H9 (cell line): ENCODE measurements around the gene CARMIL3. TPM values are rescaled to one million over a fixed set of nuclear protein-coding genes. Genes with fewer than 3 reads are reported as not detected.

Experiments used
- DNase-seq: peaks from one replicate; pipeline ENCODE4 v3.0.0-alpha.2; 2017
- H2AFZ ChIP-seq: one replicate; pipeline ENCODE4 v1.6.1; 2013; ENCODE audit warnings: mild to moderate bottlenecking, low read length, control low read depth, moderate library complexity
- H2AK5ac ChIP-seq: 2 replicates; pipeline ENCODE4 v1.6.1; 2013; ENCODE audit warnings: low read length, control low read depth, mixed read lengths; ENCODE audit not compliant: insufficient read length
- H2BK120ac ChIP-seq: one replicate; pipeline ENCODE4 v1.6.1; 2013; ENCODE audit warnings: low read depth, mild to moderate bottlenecking, low read length, control low read depth, inconsistent platforms; ENCODE audit not compliant: poor library complexity, severe bottlenecking
- H2BK12ac ChIP-seq: 2 replicates; pipeline ENCODE4 v1.6.1; 2013; ENCODE audit warnings: low read length, control low read depth, mixed read lengths, low read depth; ENCODE audit not compliant: insufficient read length
- H2BK15ac ChIP-seq: 2 replicates; pipeline ENCODE4 v1.6.1; 2013; ENCODE audit warnings: low read depth, low read length, control low read depth
- H2BK20ac ChIP-seq: one replicate; pipeline ENCODE4 v1.6.1; 2013; ENCODE audit warnings: low read depth, mild to moderate bottlenecking, low read length, control low read depth, inconsistent platforms; ENCODE audit not compliant: poor library complexity, severe bottlenecking
- H2BK5ac ChIP-seq: 2 replicates; pipeline ENCODE4 v1.6.1; 2013; ENCODE audit warnings: low read length, control low read depth, mixed read lengths; ENCODE audit not compliant: insufficient read length
- H3K14ac ChIP-seq: 2 replicates; pipeline ENCODE4 v1.6.1; 2013; ENCODE audit warnings: low read length, control low read depth; ENCODE audit not compliant: insufficient read depth
- H3K18ac ChIP-seq: 2 replicates; pipeline ENCODE4 v1.6.1; 2013; ENCODE audit warnings: low read depth, mild to moderate bottlenecking, mixed read lengths, low read length, control low read depth; ENCODE audit not compliant: insufficient read length
- H3K23ac ChIP-seq: 2 replicates; pipeline ENCODE4 v1.6.1; 2013; ENCODE audit warnings: low read length, control low read depth, mixed read lengths, low read depth; ENCODE audit not compliant: insufficient read length
- H3K23me2 ChIP-seq: 2 replicates; pipeline ENCODE4 v1.6.1; 2013; ENCODE audit warnings: low read depth, mild to moderate bottlenecking, mixed read lengths, low read length, control low read depth; ENCODE audit not compliant: insufficient read length, poor library complexity, severe bottlenecking
- H3K27ac ChIP-seq: 2 replicates; pipeline ENCODE4 v1.5.1; 2013; ENCODE audit warnings: low read length, control low read depth, mixed read lengths, low read depth; ENCODE audit not compliant: insufficient read length
- H3K27me3 ChIP-seq: 2 replicates; pipeline ENCODE4 v1.6.1; 2013; ENCODE audit warnings: low read length, control low read depth, inconsistent platforms; ENCODE audit not compliant: insufficient read depth
- H3K4ac ChIP-seq: 2 replicates; pipeline ENCODE4 v1.6.1; 2013; ENCODE audit warnings: low read depth, mild to moderate bottlenecking, control low read depth, inconsistent platforms, low read length, moderate library complexity
- H3K4me1 ChIP-seq: 2 replicates; pipeline ENCODE4 v1.6.1; 2013; ENCODE audit warnings: low read length, control low read depth, inconsistent platforms; ENCODE audit not compliant: insufficient read depth
- H3K4me2 ChIP-seq: 2 replicates; pipeline ENCODE4 v1.6.1; 2013; ENCODE audit warnings: low read length, control low read depth, mixed read lengths; ENCODE audit not compliant: insufficient read length, insufficient read depth
- H3K56ac ChIP-seq: 2 replicates; pipeline ENCODE4 v1.6.1; 2013; ENCODE audit warnings: low read depth, mild to moderate bottlenecking, mixed read lengths, low read length, control low read depth; ENCODE audit not compliant: insufficient read length
- H3K79me1 ChIP-seq: 2 replicates; pipeline ENCODE4 v1.6.1; 2013; ENCODE audit warnings: low read depth, mild to moderate bottlenecking, moderate library complexity, low read length, control low read depth, inconsistent platforms; ENCODE audit not compliant: insufficient read depth, poor library complexity, severe bottlenecking
- H3K79me2 ChIP-seq: 2 replicates; pipeline ENCODE4 v1.6.1; 2013; ENCODE audit warnings: low read length, control low read depth, inconsistent platforms; ENCODE audit not compliant: insufficient read depth
- H3K9ac ChIP-seq: 2 replicates; pipeline ENCODE4 v1.6.1; 2013; ENCODE audit warnings: low read length, control low read depth, mixed read lengths; ENCODE audit not compliant: insufficient read length; ENCODE audit errors: extremely low read depth
- H3K9me3 ChIP-seq: one replicate; pipeline ENCODE4 v1.6.1; 2013; ENCODE audit warnings: low read depth, low read length, inconsistent platforms; ENCODE audit not compliant: control insufficient read depth
- H3T11ph ChIP-seq: one replicate; pipeline ENCODE4 v1.6.1; 2013; ENCODE audit warnings: mild to moderate bottlenecking, low read length, control low read depth, inconsistent platforms
- H4K20me1 ChIP-seq: one replicate; pipeline ENCODE4 v1.6.1; 2013; ENCODE audit not compliant: control insufficient read depth, insufficient read length, insufficient read depth
- H4K5ac ChIP-seq: 2 replicates; pipeline ENCODE4 v1.6.1; 2013; ENCODE audit warnings: low read depth, mild to moderate bottlenecking, mixed read lengths, low read length, control low read depth; ENCODE audit not compliant: insufficient read length
- H4K8ac ChIP-seq: replicated peaks from 2 replicates; pipeline ENCODE4 v1.6.1; 2013; ENCODE audit warnings: low read length, control low read depth, mixed read lengths, low read depth; ENCODE audit not compliant: insufficient read length
- H4K91ac ChIP-seq: 2 replicates; pipeline ENCODE4 v1.6.1; 2013; ENCODE audit warnings: low read depth, mild to moderate bottlenecking, moderate library complexity, mixed read lengths, low read length, control low read depth; ENCODE audit not compliant: insufficient read length
- H3K27ac Mint-ChIP-seq, 3 experiments: 2 replicates in 2 of 3; 3 replicates in 1 of 3; pipeline ENCODE4 v1.8.0; 2020 to 2021; ENCODE audit warnings: mixed read lengths in 3 of 3, mild to moderate bottlenecking in 1 of 3, moderate library complexity in 1 of 3
- H3K27me3 Mint-ChIP-seq: 2 replicates; pipeline ENCODE4 v1.8.0; 2021; ENCODE audit warnings: low read depth, mild to moderate bottlenecking, moderate library complexity, mixed read lengths
- H3K36me3 Mint-ChIP-seq, 3 experiments: 2 replicates in 2 of 3; 3 replicates in 1 of 3; pipeline ENCODE4 v1.8.0; 2020 to 2021; ENCODE audit warnings: low read depth in 3 of 3, mixed read lengths in 3 of 3; ENCODE audit not compliant: insufficient read depth in 1 of 3
- H3K4me1 Mint-ChIP-seq, 2 experiments: 2 replicates each; pipeline ENCODE4 v1.8.0; 2020; ENCODE audit warnings: mixed read lengths in 2 of 2
- H3K4me3 Mint-ChIP-seq, 2 experiments: 2 replicates in 1 of 2; 3 replicates in 1 of 2; pipeline ENCODE4 v1.8.0; 2020 to 2021; ENCODE audit warnings: mild to moderate bottlenecking in 2 of 2, mixed read lengths in 2 of 2, moderate library complexity in 1 of 2
- H3K9me3 Mint-ChIP-seq, 2 experiments: 2 replicates in 1 of 2; 3 replicates in 1 of 2; pipeline ENCODE4 v1.8.0; 2020; ENCODE audit warnings: mild to moderate bottlenecking in 2 of 2, mixed read lengths in 2 of 2, moderate library complexity in 1 of 2
- CTCF ChIP-seq: fragments of 200-600 bp; sonication (generic); conservative IDR thresholded peaks from 3 replicates; pipeline ENCODE4 v1.8.0; 2021; ENCODE audit warnings: antibody characterized with exemption, mild to moderate bottlenecking
- WGBS: extraction: QIAGEN DNeasy Blood & Tissue Kit; methylation state at CpG from one replicate; pipeline ENCODE4 v1.1.7; 2013; ENCODE audit warnings: missing lambda C conversion rate, low lambda C conversion rate, mixed read lengths; ENCODE audit not compliant: insufficient read length; ENCODE audit errors: extremely low coverage; 5-methylcytosine and 5-hydroxymethylcytosine counted together
- total RNA-seq: library from RNA; stranded (reverse); gene quantifications from 2 replicates; pipeline ENCODE4 v1.2.1, GENCODE V29; 2021

Gene CARMIL3
- total RNA-seq, 1 experiment from 2014 or later, result 5.8 TPM

DNA sequence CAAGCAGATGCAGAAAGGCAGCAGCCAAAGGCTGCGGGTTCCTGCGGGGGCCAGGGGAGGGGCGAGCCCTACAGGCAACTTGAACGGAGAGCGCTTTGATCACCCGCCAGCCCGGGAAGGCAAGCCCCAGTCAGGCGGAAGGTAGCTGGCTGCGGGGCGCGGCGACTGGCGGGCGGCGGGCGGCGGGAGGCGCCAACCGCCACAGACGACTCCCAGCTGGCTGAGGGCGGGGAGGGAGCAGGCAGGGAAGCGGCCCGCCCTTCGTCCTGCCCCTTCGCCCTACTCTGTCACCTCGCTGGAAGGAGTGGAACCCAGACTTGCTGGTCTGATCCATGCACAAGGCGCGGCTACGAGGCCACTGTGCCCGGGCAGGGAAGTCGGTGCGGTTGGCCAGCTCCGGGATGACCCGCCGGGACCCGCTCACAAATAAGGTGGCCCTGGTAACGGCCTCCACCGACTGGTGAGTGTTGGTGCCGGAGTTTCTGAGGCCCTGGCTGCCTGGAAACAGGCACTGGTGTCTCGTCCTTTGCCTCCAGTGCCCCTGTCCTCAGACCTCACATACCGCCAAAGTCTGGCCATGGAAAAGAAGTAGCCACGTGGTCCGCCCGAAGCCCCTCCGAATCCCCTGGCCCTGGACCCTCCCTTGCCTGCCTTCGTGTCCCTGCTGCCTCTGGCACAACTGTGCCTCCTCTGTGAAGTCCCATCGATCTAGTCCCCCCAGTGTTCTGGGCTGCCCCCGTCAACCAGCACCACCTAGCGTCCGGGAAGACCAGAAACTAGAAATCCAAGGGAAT, 15.4 kb upstream of the CARMIL3 start:
- Histone ChIP-seq H3T11ph (no peak overlapping the region), H3K79me2 (no peaks in the 10 kb centered on the region), H3K23me2 (peaks cover 5% of the 10 kb centered on the region), H3K23ac (no peak overlapping the region), H4K5ac (no peak overlapping the region), H4K20me1 (no peaks in the 10 kb centered on the region), H2BK12ac (no peak overlapping the region), H4K8ac (no peak overlapping the region), H4K91ac (no peak overlapping the region), H2BK120ac (no peak overlapping the region), H3K9ac (peak overlapping the region; percentile 70), H3K18ac (no peak overlapping the region), H3K4me1 (no peaks in the 10 kb centered on the region), H2AFZ (no peak overlapping the region), H3K79me1 (no peaks in the 10 kb centered on the region), H3K9me3 (no peaks in the 10 kb centered on the region), H2BK15ac (no peak overlapping the region), H3K4ac (no peak overlapping the region), H3K27me3 (no peaks in the 10 kb centered on the region), H3K56ac (no peak overlapping the region), H2BK5ac (no peak overlapping the region), H2BK20ac (no peak overlapping the region), H3K4me2 (peak overlapping the region; percentile 94), H3K14ac (peak overlapping the region; percentile 68; the same call in 1 of the 2 replicates), H3K27ac (no peak overlapping the region), H2AK5ac (no peak overlapping the region)
- DNase-seq, result peak; percentile 81
- peaks cover 9% of the 10 kb centered on the region for H3K27me3 Mint-ChIP-seq
- H3K36me3 Mint-ChIP-seq, result no peaks in the 10 kb centered on the region; a peak in 1 of 7 replicates
- peaks cover 13 to 18% of the 10 kb centered on the region in 2 experiments for H3K9me3 Mint-ChIP-seq
- TF ChIP-seq CTCF, result peak; percentile 81
- H3K4me3 Mint-ChIP-seq, result peak overlapping the region; percentile 82 to 90
- peaks cover 10 to 16% of the 10 kb centered on the region in 2 experiments for H3K4me1 Mint-ChIP-seq
- peak overlapping the region in 2 of 3 experiments; percentile 55 to 74; a peak in 5 of 7 replicates for H3K27ac Mint-ChIP-seq
- WGBS, result no CpG with 5 or more reads among the region's 50 CpGs
